K562 (cell line): ENCODE data around the gene PARD6B.

ENCODE experiments used
- CHD1 ChIP-seq: fragments of 200-600 bp; sonication (generic); IDR thresholded peaks from one replicate; pipeline ENCODE4 v1.6.1; 2012; ENCODE audit warnings: mild to moderate bottlenecking, moderate library complexity, low read length, inconsistent platforms
- EP300 ChIP-seq: IDR thresholded peaks from 2 replicates; pipeline ENCODE4 v1.6.1; 2012; ENCODE audit warnings: low read length, improper control_type of control experiment
- MAFK ChIP-seq: IDR thresholded peaks from 2 replicates; pipeline ENCODE4 v1.6.1; 2011; ENCODE audit warnings: low read length, improper control_type of control experiment
- RFX5 ChIP-seq: IDR thresholded peaks from 2 replicates; pipeline ENCODE4 v1.6.1; 2011; ENCODE audit warnings: low read depth, mild to moderate bottlenecking, improper control_type of control experiment, low read length
- SMARCE1 ChIP-seq: fragments of 450-650 bp; IDR thresholded peaks from 2 replicates; pipeline ENCODE4 v1.7.1; 2016; ENCODE audit warnings: mild to moderate bottlenecking
- SRSF3 ChIP-seq: fragments of 200-400 bp; formaldehyde crosslinking; IDR thresholded peaks from 2 replicates; pipeline ENCODE4 v1.6.1; 2016; ENCODE audit warnings: mild to moderate bottlenecking, low read length, moderate library complexity; ENCODE audit not compliant: insufficient read depth
- ZBTB1 ChIP-seq: sonication (generic); formaldehyde crosslinking; IDR thresholded peaks from 2 replicates; pipeline ENCODE4 v1.8.1; 2023; ENCODE audit warnings: missing genetic modification reagents, low read depth, mild to moderate bottlenecking, borderline replicate concordance
- ZNF311 ChIP-seq: fragments of 250-450 bp; sonication (Bioruptor Pico); IDR thresholded peaks from 2 replicates; pipeline ENCODE4 v1.4.0; 2020; ENCODE audit warnings: mild to moderate bottlenecking, moderate library complexity
- ZNF561 ChIP-seq: fragments of 450-650 bp; formaldehyde crosslinking; conservative IDR thresholded peaks from 2 replicates; pipeline ENCODE4 v1.4.0; 2020; ENCODE audit warnings: mild to moderate bottlenecking, moderate library complexity
- TF ChIP-seq, protein P1 (sequence below): fragments of 450-650 bp; formaldehyde crosslinking; IDR thresholded peaks from 2 replicates; pipeline ENCODE4 v1.4.0; 2020; ENCODE audit warnings: mild to moderate bottlenecking, moderate library complexity

GRCh38 chr20:50787181-50787580, 55.8 kb downstream of the PARD6B start:
- TF ChIP-seq EP300: no peak
- no peak for TF ChIP-seq CHD1
- TF ChIP-seq SRSF3: no peak
- TF ChIP-seq ZNF561 (CRISPR knock-in tag): no peak
- no peak for TF ChIP-seq ZNF311
- TF ChIP-seq MAFK: no peak
- TF ChIP-seq SMARCE1: no peak
- TF ChIP-seq ZBTB1 (CRISPR knock-in tag): no peak
- TF ChIP-seq RFX5: no peak
- TF ChIP-seq, protein P1, sequence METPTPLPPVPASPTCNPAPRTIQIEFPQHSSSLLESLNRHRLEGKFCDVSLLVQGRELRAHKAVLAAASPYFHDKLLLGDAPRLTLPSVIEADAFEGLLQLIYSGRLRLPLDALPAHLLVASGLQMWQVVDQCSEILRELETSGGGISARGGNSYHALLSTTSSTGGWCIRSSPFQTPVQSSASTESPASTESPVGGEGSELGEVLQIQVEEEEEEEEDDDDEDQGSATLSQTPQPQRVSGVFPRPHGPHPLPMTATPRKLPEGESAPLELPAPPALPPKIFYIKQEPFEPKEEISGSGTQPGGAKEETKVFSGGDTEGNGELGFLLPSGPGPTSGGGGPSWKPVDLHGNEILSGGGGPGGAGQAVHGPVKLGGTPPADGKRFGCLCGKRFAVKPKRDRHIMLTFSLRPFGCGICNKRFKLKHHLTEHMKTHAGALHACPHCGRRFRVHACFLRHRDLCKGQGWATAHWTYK: no peak
